Memory B cell (primary cell): ENCODE data around the gene ZCCHC24.
A peak's percentile ranks its signal among the peaks of the same experiment; 100 is the strongest.
"Not testable (repeated sequence)": the region's sequence is repeated elsewhere in the genome, so short reads cannot be mapped to it uniquely, and the experiment has no call there.

Experiments used
- ATAC-seq: fragments of 150-1000 bp; cut with Tn5 transposase; 2 replicates; pipeline ENCODE4 v1.10.0; 2021; ENCODE audit warnings: low read depth, mild to moderate bottlenecking, moderate library complexity
- DNase-seq, 2 donors: peaks; one replicate each; pipeline ENCODE4 v3.0.0; 2022; ENCODE audit warnings: low spot score in 2 of 2
- H3K27ac Mint-ChIP-seq: one replicate; pipeline ENCODE4 v1.8.0; 2022; ENCODE audit warnings: mild to moderate bottlenecking, moderate library complexity, mixed read lengths
- H3K27me3 Mint-ChIP-seq: one replicate; pipeline ENCODE4 v1.8.0; 2022; ENCODE audit warnings: mixed read lengths
- H3K36me3 Mint-ChIP-seq: one replicate; pipeline ENCODE4 v1.8.0; 2022; ENCODE audit warnings: mild to moderate bottlenecking, mixed read lengths
- H3K4me1 Mint-ChIP-seq: one replicate; pipeline ENCODE4 v1.8.0; 2022; ENCODE audit warnings: mixed read lengths
- H3K4me3 Mint-ChIP-seq: one replicate; pipeline ENCODE4 v1.8.0; 2022; ENCODE audit warnings: mild to moderate bottlenecking, moderate library complexity, mixed read lengths
- H3K9me3 Mint-ChIP-seq: one replicate; pipeline ENCODE4 v1.8.0; 2022; ENCODE audit warnings: mixed read lengths

Gene ZCCHC24

DNA sequence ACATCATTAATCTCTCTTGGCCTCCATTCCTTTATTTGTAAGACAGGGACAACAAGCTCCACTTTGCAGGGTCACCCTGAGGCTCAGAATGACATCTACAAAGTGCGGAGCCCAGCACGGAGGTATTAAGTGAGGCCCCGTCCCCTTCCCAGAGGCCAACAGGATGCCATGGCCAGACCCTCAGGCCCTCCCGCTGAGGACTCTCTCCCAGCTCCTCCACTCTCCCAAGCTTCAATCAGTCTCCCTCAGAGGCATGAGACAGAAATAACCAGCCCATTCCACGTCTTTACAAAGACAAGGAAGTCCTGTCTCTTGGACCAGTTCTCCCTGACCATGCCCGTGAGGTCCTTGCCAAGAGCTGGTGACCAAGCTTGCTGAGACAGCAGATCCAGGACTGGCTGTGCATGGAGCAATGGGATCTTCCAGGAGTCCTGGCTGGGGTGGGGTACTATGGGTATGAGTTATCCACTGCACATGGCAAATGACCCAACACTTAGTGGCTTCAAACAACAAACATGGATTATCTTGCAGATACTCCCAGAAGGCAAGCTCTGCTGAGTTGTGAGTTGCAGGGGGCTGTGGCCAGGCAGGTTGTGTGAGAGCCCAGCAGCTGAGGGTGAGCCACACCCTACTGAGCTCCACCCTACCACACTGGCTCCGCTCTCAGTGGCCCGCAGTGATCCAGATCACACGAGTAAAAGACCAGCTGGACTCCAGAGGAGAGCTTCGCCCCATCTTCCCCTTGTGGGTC is 102.4 kb downstream of the ZCCHC24 start:
- Mint-ChIP-seq H3K4me3 (no peak overlapping the region), H3K36me3 (no peaks in the 10 kb centered on the region), H3K4me1 (no peaks in the 10 kb centered on the region), H3K27me3 (no peaks in the 10 kb centered on the region), H3K27ac (no peak overlapping the region), H3K9me3 (no peaks in the 10 kb centered on the region)
- DNase-seq (no peak), ATAC-seq (no peak)

GRCh38 chr10:79342295-79342761 is 103.1 kb downstream of the ZCCHC24 start:
- H3K27ac Mint-ChIP-seq: no peak overlapping the region
- no peaks in the 10 kb centered on the region for H3K27me3 Mint-ChIP-seq
- H3K4me1 Mint-ChIP-seq: no peaks in the 10 kb centered on the region
- no peak overlapping the region for H3K4me3 Mint-ChIP-seq
- no peak for DNase-seq
- no peaks in the 10 kb centered on the region for H3K36me3 Mint-ChIP-seq
- no peaks in the 10 kb centered on the region for H3K9me3 Mint-ChIP-seq
- no peak for ATAC-seq

DNA sequence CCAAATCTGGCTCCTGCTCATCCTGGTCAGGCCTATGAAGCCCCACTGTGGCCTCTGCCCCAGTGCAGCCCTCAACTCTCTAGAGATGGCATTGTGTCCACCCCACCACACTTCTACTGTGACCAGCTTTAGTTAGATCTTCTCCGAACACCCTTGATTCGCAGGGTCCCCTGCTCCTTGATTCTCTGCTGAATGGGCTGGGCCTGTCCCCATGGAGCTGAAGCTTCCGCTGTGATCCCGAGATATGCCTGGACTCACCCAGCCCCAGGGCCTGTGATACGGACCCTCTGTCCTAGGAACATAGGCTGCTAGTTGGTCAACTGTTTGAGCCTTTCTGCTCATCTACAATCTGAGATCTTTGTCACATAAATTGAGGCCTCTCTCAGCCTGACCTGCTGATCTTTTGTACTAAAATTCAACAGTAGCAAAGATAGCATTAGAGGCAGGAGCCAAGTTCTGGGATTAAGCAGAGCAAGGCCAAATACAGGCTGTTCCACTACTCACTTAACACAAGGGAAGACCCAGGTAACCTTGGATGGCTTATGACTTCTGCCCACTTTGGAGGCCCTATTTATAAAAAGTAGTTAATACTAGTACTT is 104.7 kb downstream of the ZCCHC24 start:
- ATAC-seq: no peak
- no peak for DNase-seq
- Mint-ChIP-seq H3K4me3 (no peak overlapping the region), H3K36me3 (no peaks in the 10 kb centered on the region), H3K9me3 (no peaks in the 10 kb centered on the region), H3K27ac (no peak overlapping the region), H3K27me3 (no peaks in the 10 kb centered on the region), H3K4me1 (no peaks in the 10 kb centered on the region)

DNA sequence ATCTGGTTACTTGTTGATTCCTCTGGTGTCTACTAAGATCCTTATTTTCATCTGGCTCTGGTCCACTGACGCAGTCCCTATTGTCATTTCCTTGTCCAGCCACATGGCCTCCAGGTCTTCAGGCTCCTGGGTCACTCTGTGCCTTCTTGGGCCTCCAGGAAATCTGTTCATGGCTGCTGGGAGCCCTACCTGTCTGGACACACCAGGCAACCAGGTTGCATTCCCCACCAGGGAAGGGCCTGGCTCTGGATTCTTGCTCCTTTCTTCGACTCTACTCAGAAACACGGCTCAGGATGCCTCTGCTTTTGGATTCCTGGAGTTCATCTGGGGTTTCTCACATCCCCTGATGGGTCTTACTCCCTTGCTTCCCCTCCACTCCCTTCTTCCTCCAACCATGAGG is 106.2 kb downstream of the ZCCHC24 start:
- no peaks in the 10 kb centered on the region for H3K36me3 Mint-ChIP-seq
- H3K4me3 Mint-ChIP-seq: no peak overlapping the region
- no peak for DNase-seq

DNA sequence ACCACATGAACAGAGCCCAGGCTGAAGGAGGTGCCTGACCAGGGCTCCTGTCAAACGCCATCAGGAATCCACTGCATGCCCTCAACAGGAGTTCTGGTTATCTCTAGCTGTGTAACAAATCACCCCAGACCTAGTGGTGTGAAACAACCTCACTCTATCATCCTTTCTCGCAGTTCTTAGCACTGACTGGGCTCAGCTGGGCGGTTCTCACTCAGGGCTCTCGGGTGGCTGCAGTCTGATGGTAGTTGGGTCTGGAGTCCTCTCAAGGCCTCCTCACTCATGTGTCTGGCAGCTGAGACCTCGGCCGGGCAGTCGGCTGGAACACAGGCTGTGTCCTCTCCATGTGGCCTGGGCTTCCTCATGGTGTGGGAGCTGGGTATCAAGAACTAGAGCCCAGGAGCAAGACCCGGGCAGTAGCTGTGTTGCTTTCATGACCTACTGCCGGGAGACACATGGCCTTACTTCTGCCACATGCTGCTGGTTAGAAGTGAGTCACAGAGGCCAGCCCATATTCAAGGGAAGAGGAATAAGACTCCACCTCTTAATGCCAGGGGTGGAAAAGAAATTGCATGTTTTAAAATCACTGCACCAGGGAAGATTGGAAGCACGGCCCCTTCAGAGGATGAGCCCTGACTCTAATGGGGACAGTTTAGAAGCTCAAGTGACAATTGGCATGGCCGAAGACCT is 107.5 kb downstream of the ZCCHC24 start:
- DNase-seq, H3K36me3 Mint-ChIP-seq, ATAC-seq, H3K9me3 Mint-ChIP-seq, H3K27me3 Mint-ChIP-seq, H3K4me1 Mint-ChIP-seq, H3K4me3 Mint-ChIP-seq, H3K27ac Mint-ChIP-seq: not testable (repeated sequence)

More for the DNA sequence above, 106.2 kb downstream of the ZCCHC24 start:
- no peaks in the 10 kb centered on the region for H3K27me3 Mint-ChIP-seq
- no peak for ATAC-seq
- peaks cover 2% of the 10 kb centered on the region for H3K4me1 Mint-ChIP-seq
- no peak overlapping the region for H3K27ac Mint-ChIP-seq
- H3K9me3 Mint-ChIP-seq: no peaks in the 10 kb centered on the region

DNA sequence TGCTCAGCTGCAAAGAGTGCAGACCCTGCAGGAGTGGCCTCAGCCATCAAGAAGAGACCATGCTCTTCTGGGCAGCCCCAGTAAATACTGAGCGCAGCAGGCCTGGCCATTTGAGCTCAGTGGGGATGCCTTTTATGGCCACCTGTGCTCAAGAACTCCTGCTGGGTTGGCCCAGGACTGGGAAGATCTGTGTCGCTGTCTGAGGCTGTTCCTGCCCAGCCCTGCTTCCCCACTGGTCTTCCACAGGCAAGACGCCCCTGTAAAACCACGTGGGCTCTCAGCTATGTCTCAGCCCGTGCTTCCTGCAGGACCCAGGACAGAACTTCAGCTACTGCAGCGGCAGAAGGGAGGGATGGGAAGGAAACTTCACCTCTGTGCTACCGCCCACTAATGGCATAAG is 108.7 kb downstream of the ZCCHC24 start:
- H3K4me3 Mint-ChIP-seq: no peak overlapping the region

DNA sequence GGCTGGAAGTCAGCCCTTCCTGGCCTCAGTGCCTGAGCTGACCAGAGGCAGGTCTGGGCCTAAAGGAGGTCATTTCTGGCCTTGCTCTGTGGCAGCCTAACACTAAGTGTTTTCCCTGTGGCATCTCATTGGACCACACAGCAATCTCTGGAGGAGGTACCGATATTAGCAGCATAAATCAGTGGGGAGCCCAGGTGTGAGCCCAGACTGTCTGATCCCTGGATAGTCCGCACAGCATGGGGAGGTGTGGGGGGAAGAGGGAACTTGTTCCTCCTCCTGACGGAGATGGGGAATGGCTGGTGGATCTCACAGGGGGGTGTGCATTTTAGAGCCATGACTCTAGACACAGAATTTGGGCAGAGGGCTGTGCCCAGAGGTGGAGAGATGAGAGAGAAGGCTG is 109.1 kb downstream of the ZCCHC24 start:
- no peaks in the 10 kb centered on the region for H3K36me3 Mint-ChIP-seq
- H3K4me1 Mint-ChIP-seq: peaks cover 14% of the 10 kb centered on the region
- no peaks in the 10 kb centered on the region for H3K9me3 Mint-ChIP-seq
- H3K4me3 Mint-ChIP-seq: no peak overlapping the region
- no peaks in the 10 kb centered on the region for H3K27me3 Mint-ChIP-seq
- H3K27ac Mint-ChIP-seq: peak overlapping the region; percentile 49
- DNase-seq (no peak), ATAC-seq (no peak)

More for the DNA sequence above, 108.7 kb downstream of the ZCCHC24 start:
- no peaks in the 10 kb centered on the region for H3K27me3 Mint-ChIP-seq
- H3K4me1 Mint-ChIP-seq: peaks cover 11% of the 10 kb centered on the region
- no peaks in the 10 kb centered on the region for H3K9me3 Mint-ChIP-seq
- no peak overlapping the region for H3K27ac Mint-ChIP-seq
- ATAC-seq (no peak), DNase-seq (no peak)
- H3K36me3 Mint-ChIP-seq: no peaks in the 10 kb centered on the region

- no peak overlapping the region for H3K4me3 Mint-ChIP-seq
- H3K27me3 Mint-ChIP-seq: no peaks in the 10 kb centered on the region
- no peaks in the 10 kb centered on the region for H3K36me3 Mint-ChIP-seq
- DNase-seq: no peak
- H3K4me1 Mint-ChIP-seq: peaks cover 14% of the 10 kb centered on the region
- no peak for ATAC-seq
- H3K27ac Mint-ChIP-seq: peak overlapping the region; percentile 49
- H3K9me3 Mint-ChIP-seq: no peaks in the 10 kb centered on the region
Measured at GRCh38 chr10:79335470-79336235, 109.8 kb downstream of the ZCCHC24 start.

DNA sequence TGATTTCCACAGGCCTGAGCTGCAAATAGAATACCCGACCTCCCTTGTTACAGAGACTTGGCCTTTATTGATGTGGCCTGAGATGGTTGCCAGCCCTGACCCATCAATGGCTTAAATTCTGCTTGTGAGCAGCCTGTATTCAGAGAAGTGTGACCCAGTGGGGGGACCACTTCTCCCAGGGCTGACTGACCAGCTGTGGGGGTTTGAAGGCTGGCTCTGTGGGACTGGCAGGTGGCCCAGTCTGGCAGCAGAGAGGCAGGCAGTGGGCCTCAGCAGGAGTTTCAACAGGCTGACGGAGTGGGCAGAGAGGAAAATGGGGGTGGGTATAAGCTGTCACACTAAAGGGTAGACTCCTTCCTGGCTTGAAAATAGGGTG is 110.3 kb downstream of the ZCCHC24 start:
- Mint-ChIP-seq H3K4me1 (peaks cover 14% of the 10 kb centered on the region), H3K9me3 (no peaks in the 10 kb centered on the region), H3K27me3 (no peaks in the 10 kb centered on the region), H3K27ac (peak overlapping the region; percentile 48), H3K4me3 (no peak overlapping the region), H3K36me3 (no peaks in the 10 kb centered on the region)
- DNase-seq: no peak
- no peak for ATAC-seq

DNA sequence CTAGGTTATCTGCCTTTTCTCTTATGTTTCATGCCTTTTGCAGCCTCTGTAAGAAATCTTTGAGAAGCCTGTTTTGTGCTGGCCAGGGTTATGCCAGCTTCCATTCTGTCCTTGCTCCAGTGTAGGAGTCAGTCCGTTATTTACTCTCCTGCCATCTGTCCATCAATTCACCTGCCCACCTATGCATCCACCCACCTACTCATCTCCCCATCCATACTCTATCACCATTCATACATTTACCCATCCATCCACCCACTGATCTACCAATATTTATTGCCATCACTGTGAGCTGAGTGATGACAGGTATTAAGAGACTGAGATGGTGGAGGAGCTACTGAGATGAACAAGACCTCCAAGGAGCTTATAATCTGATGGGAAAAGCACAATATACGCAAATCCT is 110.9 kb downstream of the ZCCHC24 start:
- peak overlapping the region; percentile 48 for H3K27ac Mint-ChIP-seq
- H3K4me3 Mint-ChIP-seq: no peak overlapping the region
- H3K4me1 Mint-ChIP-seq: peaks cover 14% of the 10 kb centered on the region
- no peaks in the 10 kb centered on the region for H3K9me3 Mint-ChIP-seq
- ATAC-seq: no peak
- no peaks in the 10 kb centered on the region for H3K36me3 Mint-ChIP-seq
- H3K27me3 Mint-ChIP-seq: no peaks in the 10 kb centered on the region
- DNase-seq: no peak

DNA sequence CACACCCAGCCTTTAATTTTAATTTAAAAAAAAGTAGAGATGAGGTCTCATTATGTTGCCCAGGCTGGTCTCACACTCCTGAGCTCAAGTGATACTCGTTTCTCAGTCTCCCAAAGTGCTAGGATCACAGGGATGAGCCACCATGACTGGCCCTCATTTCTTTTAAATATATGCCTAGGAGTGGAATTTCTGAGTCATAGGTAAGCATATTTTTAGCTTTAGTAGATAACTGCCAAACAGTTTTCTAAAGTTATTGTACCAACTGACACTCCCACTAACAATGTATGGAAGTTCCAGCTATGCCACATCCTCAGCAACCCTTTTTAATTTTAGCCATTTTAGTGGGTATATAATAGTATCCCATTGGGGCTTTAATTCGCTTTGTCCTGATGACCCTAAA is 111.9 kb downstream of the ZCCHC24 start:
- peaks cover 14% of the 10 kb centered on the region for H3K4me1 Mint-ChIP-seq
- ATAC-seq (no peak), DNase-seq (no peak)
- no peak overlapping the region for H3K4me3 Mint-ChIP-seq
- H3K9me3 Mint-ChIP-seq: no peaks in the 10 kb centered on the region
- H3K36me3 Mint-ChIP-seq: no peaks in the 10 kb centered on the region
- H3K27me3 Mint-ChIP-seq: no peaks in the 10 kb centered on the region
- peak overlapping the region; percentile 56 for H3K27ac Mint-ChIP-seq

DNA sequence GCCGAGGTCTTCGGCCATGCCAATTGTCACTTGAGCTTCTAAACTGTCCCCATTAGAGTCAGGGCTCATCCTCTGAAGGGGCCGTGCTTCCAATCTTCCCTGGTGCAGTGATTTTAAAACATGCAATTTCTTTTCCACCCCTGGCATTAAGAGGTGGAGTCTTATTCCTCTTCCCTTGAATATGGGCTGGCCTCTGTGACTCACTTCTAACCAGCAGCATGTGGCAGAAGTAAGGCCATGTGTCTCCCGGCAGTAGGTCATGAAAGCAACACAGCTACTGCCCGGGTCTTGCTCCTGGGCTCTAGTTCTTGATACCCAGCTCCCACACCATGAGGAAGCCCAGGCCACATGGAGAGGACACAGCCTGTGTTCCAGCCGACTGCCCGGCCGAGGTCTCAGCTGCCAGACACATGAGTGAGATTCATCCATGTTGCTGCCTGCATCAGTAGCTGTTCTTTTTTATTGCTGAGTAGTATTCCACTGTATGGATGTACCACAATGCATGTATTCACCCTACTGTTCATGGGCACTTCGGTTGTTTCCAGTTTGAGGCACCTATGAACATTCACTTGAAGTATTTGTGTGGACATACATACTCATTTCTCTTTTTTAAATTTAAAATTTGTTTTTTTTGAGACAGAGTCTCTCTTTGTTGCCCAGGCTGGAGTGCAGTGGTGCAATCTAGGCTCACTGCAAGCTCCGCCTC is 112.7 kb downstream of the ZCCHC24 start:
- not testable (repeated sequence) for H3K27me3 Mint-ChIP-seq, DNase-seq, H3K36me3 Mint-ChIP-seq, H3K9me3 Mint-ChIP-seq, H3K4me3 Mint-ChIP-seq, ATAC-seq
- peak overlapping the region; percentile 91 for H3K27ac Mint-ChIP-seq
- peaks cover 14% of the 10 kb centered on the region for H3K4me1 Mint-ChIP-seq
